Left cardiac atrium (tissue), 4 donors: ENCODE results near the gene PRDM16. TPM values are rescaled to one million over a fixed set of nuclear protein-coding genes. Genes with fewer than 3 reads are reported as not detected.

Experiments
- ATAC-seq, 2 donors: fragments of 200-7000 bp; cut with Tn5 transposase; one replicate each; pipeline ENCODE4 v1.9.1; 2020; ENCODE audit warnings: mild to moderate bottlenecking in 2 of 2, moderate library complexity in 2 of 2
- DNase-seq: peaks from one replicate; pipeline ENCODE4 v3.0.0-alpha.2; 2020
- intact Hi-C, 2 donors: fragments of 100-400 bp; cut with DNase I; formaldehyde crosslinking; loops; one replicate each; pipeline versions ENCODE4 v1.14.1 to v1.15.1; 2022 to 2023
- total RNA-seq, 2 donors: library from RNA; stranded (reverse); fragmentation: NEBNext Ultra II Directional; extraction: Animal tissue kit (Norgen Biotek cat#: 25700); gene quantifications; one replicate each; pipeline ENCODE4 v1.2.1, GENCODE V29; 2021
- donor health status: DM: no; HTN: yes; CAD: no.
- donor health status: DM: no; HTN: yes; CAD: no; lungs with severe emphysema.
- donor health status: DM: yes; HTN: yes; CAD: no.
- donor health status: Dilated cardiomyopathy.

PRDM16 gene
- total RNA-seq, 2 donors from 2014 or later, result 0.99 to 1.2 TPM

GRCh38 chr1:3335754-3336640 is 267.0 kb downstream of the PRDM16 start:
- no peak for ATAC-seq
- intact Hi-C loops, result no loop called here

GRCh38 chr1:3336641-3337630 is 267.9 kb downstream of the PRDM16 start:
- intact Hi-C loops, result no loop called here
- DNase-seq (no peak), ATAC-seq (no peak)

More at GRCh38 chr1:3335754-3336640, 267.0 kb downstream of the PRDM16 start:
- no peak for DNase-seq

- ATAC-seq (no peak), DNase-seq (no peak)
- intact Hi-C loops, result no loop called here
Observed at GRCh38 chr1:3337798-3338724, 269.1 kb downstream of the PRDM16 start.

- intact Hi-C loops, result no loop called here
- no peak for DNase-seq
- no peak for ATAC-seq
Observed at GRCh38 chr1:3338725-3339070, 269.7 kb downstream of the PRDM16 start.

- intact Hi-C loops, result no loop called here
- ATAC-seq (no peak), DNase-seq (no peak)
Observed at GRCh38 chr1:3339856-3340255, 270.9 kb downstream of the PRDM16 start.

GRCh38 chr1:3340548-3341235 is 271.7 kb downstream of the PRDM16 start:
- ATAC-seq (no peak), DNase-seq (no peak)
- intact Hi-C loops, result no loop called here

- intact Hi-C loops, result no loop called here
- DNase-seq (no peak), ATAC-seq (no peak)
Observed at GRCh38 chr1:3341236-3341994, 272.4 kb downstream of the PRDM16 start.

- DNase-seq (no peak), ATAC-seq (no peak)
- intact Hi-C loops, result no loop called here
Observed at GRCh38 chr1:3342960-3343359, 274.0 kb downstream of the PRDM16 start.

GRCh38 chr1:3344395-3344794 is 275.4 kb downstream of the PRDM16 start:
- ATAC-seq (no peak), DNase-seq (no peak)
- intact Hi-C loops, result no loop called here

GRCh38 chr1:3345792-3346191 is 276.8 kb downstream of the PRDM16 start:
- DNase-seq, result no peak
- ATAC-seq, result no peak
- intact Hi-C loops, result no loop called here

- no peak for ATAC-seq
- DNase-seq, result no peak
- intact Hi-C loops, result no loop called here
Observed at GRCh38 chr1:3346478-3346877, 277.5 kb downstream of the PRDM16 start.

- no peak for DNase-seq
- no peak for ATAC-seq
- intact Hi-C loops, result no loop called here
Observed at GRCh38 chr1:3347257-3348020, 278.4 kb downstream of the PRDM16 start.

- DNase-seq (no peak), ATAC-seq (peak in 1 of 2 donors; percentile 14)
- intact Hi-C loops, result no loop called here
Observed at GRCh38 chr1:3348196-3348865, 279.3 kb downstream of the PRDM16 start.

GRCh38 chr1:3349161-3349967 is 280.4 kb downstream of the PRDM16 start:
- intact Hi-C loops, result no loop called here

GRCh38 chr1:3349968-3350299 is 280.9 kb downstream of the PRDM16 start:
- intact Hi-C loops, result no loop called here
- no peak for ATAC-seq

More at GRCh38 chr1:3349161-3349967, 280.4 kb downstream of the PRDM16 start:
- peak; percentile 83 to 87 for ATAC-seq
- peak; percentile 83 for DNase-seq

More at GRCh38 chr1:3349968-3350299, 280.9 kb downstream of the PRDM16 start:
- DNase-seq, result no peak
